HCT116 (cell line): ENCODE measurements around the gene IER3. TPM values are rescaled to one million over a fixed set of nuclear protein-coding genes. Genes with fewer than 3 reads are reported as not detected.
"Not testable (repeated sequence)": the region's sequence is repeated elsewhere in the genome, so short reads cannot be mapped to it uniquely, and the experiment has no call there.

Experiments
- ATAC-seq: fragments of 200-7000 bp; cut with Tn5 transposase; 2 replicates; pipeline ENCODE4 v1.9.1; 2020; ENCODE audit warnings: mild to moderate bottlenecking, moderate library complexity
- BruUV-seq: library from RNA; stranded (reverse); fragments of 400-500 nt; replicated peaks from 2 replicates; lab custom pipeline; 2021; lab: Mats Ljungman, UMichigan
- CTCF ChIA-PET: fragments of 300-600 bp; sonication (Branson Sonifier 250); formaldehyde crosslinking; loops from one replicate; lab custom pipeline; 2021; ENCODE audit warnings: antibody characterized with exemption; lab: Charles Lee
- POLR2A ChIA-PET: fragments of 300-600, 350-600 bp; sonication (Branson Sonifier 250); formaldehyde crosslinking; loops from one replicate; lab custom pipeline; 2021; ENCODE audit warnings: antibody characterized with exemption; lab: Charles Lee
- RAD21 ChIA-PET, 2 experiments: fragments of 300-600 bp; sonication (Branson Sonifier 250); formaldehyde crosslinking; loops; one replicate each; lab custom pipeline; 2023; ENCODE audit warnings: low total read pairs in 2 of 2; ENCODE audit not compliant: uncharacterized antibody in 2 of 2, unreplicated experiment in 2 of 2, low non-redundant PET in 1 of 2; lab: Charles Lee
- DNase-seq: peaks from one replicate; pipeline ENCODE4 v3.0.0-alpha.2; 2010; ENCODE audit warnings: low read depth, low spot score
- H2AFZ ChIP-seq: fragments of 200-600 bp; shearing (Covaris generic), sonication (generic); 2 replicates; pipeline ENCODE4 v1.6.1; 2017; ENCODE audit warnings: low read depth, mixed run types, mixed read lengths, antibody characterized with exemption, low read length; ENCODE audit not compliant: poor library complexity, severe bottlenecking
- H3K27ac ChIP-seq: 2 replicates; pipeline ENCODE4 v1.5.1; 2012; ENCODE audit warnings: low read depth, low read length
- H3K27me3 ChIP-seq: fragments of 200-600 bp; sonication (generic); 2 replicates; pipeline ENCODE4 v1.6.1; 2016; ENCODE audit warnings: mixed run types, low read length, mixed read lengths; ENCODE audit not compliant: insufficient read depth
- H3K36me3 ChIP-seq, 2 experiments: fragments of 200-500 bp in 1 of 2; fragments of 200-600 bp in 1 of 2; sonication (Bioruptor generic) in 1 of 2; sonication (generic) in 1 of 2; 2 replicates each; pipeline versions ENCODE4 v1.5.1 to v1.6.1; 2014 to 2016; ENCODE audit warnings: low read length in 2 of 2, inconsistent platforms in 1 of 2, mixed read lengths in 1 of 2, mixed run types in 1 of 2; ENCODE audit not compliant: insufficient read depth in 2 of 2, control insufficient read depth in 1 of 2
- H3K4me1 ChIP-seq, 2 experiments: fragments of 200-600 bp in 1 of 2; sonication (generic) in 1 of 2; 2 replicates each; pipeline versions ENCODE4 v1.5.1 to v1.6.1; 2012 to 2017; ENCODE audit warnings: low read length in 2 of 2, inconsistent platforms in 1 of 2, mild to moderate bottlenecking in 1 of 2, mixed read lengths in 1 of 2, mixed run types in 1 of 2, moderate library complexity in 1 of 2; ENCODE audit not compliant: insufficient read depth in 2 of 2, control insufficient read depth in 1 of 2
- H3K4me2 ChIP-seq: fragments of 200-600 bp; sonication (generic); 2 replicates; pipeline ENCODE4 v1.6.1; 2017; ENCODE audit warnings: mixed run types, low read length, mixed read lengths
- H3K4me3 ChIP-seq, 2 experiments: fragments of 200-600 bp in 1 of 2; sonication (generic) in 1 of 2; replicated peaks in 1 of 2; 2 replicates each; pipeline ENCODE4 v1.5.1; 2011 to 2016; ENCODE audit warnings: low read length in 2 of 2, control low read depth in 1 of 2, low read depth in 1 of 2, mild to moderate bottlenecking in 1 of 2, mixed read lengths in 1 of 2, mixed run types in 1 of 2
- H3K79me2 ChIP-seq: fragments of 200-600 bp; sonication (generic); 2 replicates; pipeline ENCODE4 v1.6.1; 2017; ENCODE audit warnings: mild to moderate bottlenecking, mixed run types, low read length, moderate library complexity, mixed read lengths; ENCODE audit not compliant: insufficient read depth
- H3K9ac ChIP-seq: fragments of 200-600 bp; sonication (generic); 2 replicates; pipeline ENCODE4 v1.6.1; 2016; ENCODE audit warnings: low read length, mixed read lengths
- H3K9me2 ChIP-seq: fragments of 200-600 bp; sonication (generic), shearing (Covaris generic); 2 replicates; pipeline ENCODE4 v1.6.1; 2017; ENCODE audit warnings: mixed run types, mild to moderate bottlenecking, moderate library complexity; ENCODE audit not compliant: insufficient read depth
- H3K9me3 ChIP-seq, 2 experiments: fragments of 200-500 bp in 1 of 2; fragments of 200-600 bp in 1 of 2; sonication (Bioruptor generic) in 1 of 2; sonication (generic) in 1 of 2; 2 replicates each; pipeline ENCODE4 v1.6.1; 2014 to 2017; ENCODE audit warnings: low read length in 2 of 2, mixed read lengths in 2 of 2, inconsistent platforms in 1 of 2, low read depth in 1 of 2, mild to moderate bottlenecking in 1 of 2, mixed run types in 1 of 2, moderate library complexity in 1 of 2; ENCODE audit not compliant: control insufficient read depth in 1 of 2, insufficient read depth in 1 of 2
- H4K20me1 ChIP-seq: fragments of 200-600 bp; sonication (generic), shearing (Covaris generic); 2 replicates; pipeline ENCODE4 v1.6.1; 2017; ENCODE audit warnings: mixed run types, mild to moderate bottlenecking, moderate library complexity; ENCODE audit not compliant: insufficient read depth
- EGR1 ChIP-seq: IDR thresholded peaks from 2 replicates; pipeline ENCODE4 v1.6.1; 2012; ENCODE audit warnings: low read depth
- JUND ChIP-seq: IDR thresholded peaks from 2 replicates; pipeline ENCODE4 v1.6.1; 2012
- MAX ChIP-seq: IDR thresholded peaks from 2 replicates; pipeline ENCODE4 v1.6.1; 2012
- SIN3A ChIP-seq: IDR thresholded peaks from 2 replicates; pipeline ENCODE4 v1.6.1; 2012; ENCODE audit warnings: low read depth
- SP1 ChIP-seq: IDR thresholded peaks from 2 replicates; pipeline ENCODE4 v1.6.1; 2012; ENCODE audit warnings: low read depth
- intact Hi-C: fragments of 100-400 bp; cut with micrococcal nuclease; formaldehyde crosslinking; loops from 2 replicates; pipeline ENCODE4 v1.10.0; 2022
- total RNA-seq: library from RNA; stranded (reverse); gene quantifications from one replicate; pipeline ENCODE4 v1.2.1, GENCODE V29; 2021; ENCODE audit not compliant: unreplicated experiment

The IER3 gene
- total RNA-seq, 1 experiment from 2014 or later = 952 TPM

DNA sequence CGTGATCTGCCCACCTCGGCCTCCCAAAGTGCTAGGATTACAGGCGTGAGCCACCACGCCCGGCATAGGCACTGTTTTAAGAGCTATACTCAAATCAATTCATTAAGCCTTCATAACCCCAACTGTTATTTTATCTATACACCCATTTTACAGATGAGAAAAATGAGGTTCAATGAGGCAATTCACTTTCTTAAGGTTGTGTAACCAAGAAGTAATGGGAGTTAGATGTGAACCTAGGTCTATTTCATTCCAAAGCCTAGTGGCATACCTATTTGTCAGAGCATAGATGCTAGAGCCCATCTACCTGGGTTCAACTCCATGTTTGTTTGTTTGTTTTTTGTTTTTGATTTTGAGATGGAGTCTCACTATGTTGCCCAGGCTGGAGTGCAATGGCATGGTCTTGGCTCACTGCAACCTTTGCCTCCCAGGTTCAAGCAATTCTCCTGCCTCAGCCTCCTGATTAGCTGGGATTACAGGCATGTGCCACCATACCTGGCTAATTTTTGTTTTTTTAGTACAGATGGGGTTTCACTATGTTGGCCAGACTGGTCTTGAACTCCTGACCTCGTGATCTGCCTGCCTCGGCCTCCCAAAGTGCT is 12.2 kb upstream of the IER3 start:
- H3K27ac ChIP-seq, H3K9me2 ChIP-seq, intact Hi-C loops, ATAC-seq, H3K9ac ChIP-seq, DNase-seq, H4K20me1 ChIP-seq, H3K4me3 ChIP-seq, BruUV-seq, H3K9me3 ChIP-seq, H2AFZ ChIP-seq, CTCF ChIA-PET, H3K36me3 ChIP-seq, H3K27me3 ChIP-seq, H3K4me2 ChIP-seq, H3K79me2 ChIP-seq: not testable (repeated sequence)
- peaks cover 60 to 92% of the 10 kb centered on the region in 2 experiments for H3K4me1 ChIP-seq
- RAD21 ChIA-PET = interaction anchor here in 1 of 2 experiments (0.7 kb wide), 1 partner anchor 8 kb away, joined by 3 read pairs; no protein-coding TSS in a partner anchor
- POLR2A ChIA-PET = interaction anchor here (0.9 to 4.5 kb wide), 10 partner anchors 10 to 63 kb away, joined by 3 to 37 read pairs (median 7); partner anchors contain the start of gene IER3

GRCh38 chr6:30754631-30755030 is 10.3 kb upstream of the IER3 start:
- no peaks in the 10 kb centered on the region for H3K36me3 ChIP-seq
- ATAC-seq = no peak
- no peak for TF ChIP-seq EGR1
- TF ChIP-seq MAX = no peak
- no peak for TF ChIP-seq JUND
- no peak for TF ChIP-seq SIN3A
- TF ChIP-seq SP1 = no peak
- no peaks in the 10 kb centered on the region for H3K79me2 ChIP-seq
- peak overlapping the region; percentile 1; the same call in 1 of the 2 replicates for H3K4me2 ChIP-seq
- H4K20me1 ChIP-seq = no peaks in the 10 kb centered on the region
- POLR2A ChIA-PET = interaction anchor here (0.8 to 4.5 kb wide), 6 partner anchors 9 to 61 kb away, joined by 3 to 37 read pairs (median 4); partner anchors contain the start of gene IER3
- no peak overlapping the region for H2AFZ ChIP-seq
- H3K4me3 ChIP-seq = no peak overlapping the region
- H3K9ac ChIP-seq = no peak overlapping the region
- H3K27ac ChIP-seq = no peak overlapping the region
- RAD21 ChIA-PET = interaction anchor here in 1 of 2 experiments (0.9 kb wide), 1 partner anchor 18 kb away, joined by 5 read pairs; no protein-coding TSS in a partner anchor
- no peaks in the 10 kb centered on the region for H3K9me3 ChIP-seq
- no peaks in the 10 kb centered on the region for H3K27me3 ChIP-seq
- intact Hi-C loops = no loop called here
- no peak for DNase-seq
- no peaks in the 10 kb centered on the region for H3K9me2 ChIP-seq
- CTCF ChIA-PET = no interaction called here
- H3K4me1 ChIP-seq = peaks cover 69 to 92% of the 10 kb centered on the region in 2 experiments
- BruUV-seq = no TSS peak
